Stimulated activated CD8-positive, alpha-beta memory T cell treated with anti-CD3 and anti-CD28 coated beads, Interleukin-7, amount 100 ng/mL, for 1 hour (primary cell): ENCODE data around the gene SACM1L.
"Not testable (repeated sequence)": the region's sequence is repeated elsewhere in the genome, so short reads cannot be mapped to it uniquely, and the experiment has no call there.

Experiments
- DNase-seq, 2 donors: peaks; one replicate each; pipeline ENCODE4 v3.0.0-alpha.2; 2020; ENCODE audit warnings: low read depth in 2 of 2

SACM1L gene

DNA sequence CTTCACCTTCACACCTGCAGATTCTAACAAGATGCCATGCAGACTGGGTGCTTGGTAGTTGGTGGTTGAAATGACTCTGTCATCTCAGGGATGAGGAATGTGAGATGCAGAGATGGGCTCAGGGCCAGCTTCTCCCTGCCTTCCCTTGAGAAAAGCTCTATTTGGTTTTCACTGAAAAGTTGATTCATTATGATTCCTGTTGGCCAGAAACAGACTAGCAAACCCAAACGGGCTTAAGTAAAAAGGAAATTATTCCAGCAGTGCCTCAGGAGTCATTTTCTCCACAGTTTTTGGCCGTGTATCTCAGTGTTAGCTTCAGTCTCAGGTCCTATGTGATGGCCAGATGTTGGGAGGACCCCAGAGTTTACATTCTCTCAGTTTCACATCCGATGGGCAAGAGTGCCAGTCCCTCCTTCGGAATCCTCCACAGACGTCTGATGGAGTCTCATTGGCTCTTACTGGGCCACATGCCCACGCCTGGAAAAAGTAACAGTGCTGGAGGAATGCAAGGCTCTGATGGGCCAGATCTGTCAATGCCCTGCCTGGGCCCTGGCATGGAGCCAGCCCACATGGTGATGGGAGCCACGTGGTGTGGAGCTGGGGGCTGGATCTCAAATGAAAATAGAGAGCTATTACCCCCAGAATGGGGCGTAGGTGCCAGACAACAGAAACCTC, 22.3 kb upstream of the SACM1L start:
- no peak for DNase-seq

DNA sequence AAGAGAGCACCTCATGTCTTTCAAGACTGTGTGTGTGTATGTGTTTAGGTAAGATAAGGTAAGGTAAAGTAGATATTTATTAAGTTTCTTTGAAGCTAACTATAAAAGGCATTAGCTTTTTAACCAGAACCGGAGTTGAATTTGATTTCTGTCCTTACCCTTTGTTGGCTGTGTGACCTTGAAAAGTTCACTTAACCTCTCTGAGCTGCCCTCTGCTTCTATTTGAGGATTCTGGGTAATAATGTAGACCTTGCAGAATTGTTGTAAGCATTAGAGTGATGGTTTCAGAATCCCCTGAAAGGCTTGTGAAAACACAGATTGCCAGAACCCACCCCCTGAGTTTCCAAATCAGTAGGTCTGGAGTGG, 21.6 kb upstream of the SACM1L start:
- DNase-seq = no peak

DNA sequence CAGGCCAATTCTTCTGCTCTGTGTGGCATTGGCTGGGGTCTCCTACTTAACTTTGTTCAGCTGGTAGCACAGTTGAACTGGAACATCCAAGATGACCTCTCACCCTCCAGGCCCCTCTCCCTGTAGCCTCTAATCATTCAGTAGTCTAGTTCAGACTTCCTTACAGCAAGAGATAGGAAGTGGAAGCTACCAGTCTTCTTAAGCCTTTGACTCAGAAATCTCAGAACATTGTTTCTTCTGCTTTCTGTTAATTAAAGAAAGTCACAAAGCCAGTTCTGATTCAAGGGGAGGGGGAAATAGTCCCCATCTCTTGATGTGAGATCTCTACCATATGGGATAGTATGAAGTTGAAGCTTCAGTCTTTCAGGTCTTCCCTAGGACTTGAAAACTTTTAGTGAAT, 18.8 kb upstream of the SACM1L start:
- DNase-seq = no peak

DNA sequence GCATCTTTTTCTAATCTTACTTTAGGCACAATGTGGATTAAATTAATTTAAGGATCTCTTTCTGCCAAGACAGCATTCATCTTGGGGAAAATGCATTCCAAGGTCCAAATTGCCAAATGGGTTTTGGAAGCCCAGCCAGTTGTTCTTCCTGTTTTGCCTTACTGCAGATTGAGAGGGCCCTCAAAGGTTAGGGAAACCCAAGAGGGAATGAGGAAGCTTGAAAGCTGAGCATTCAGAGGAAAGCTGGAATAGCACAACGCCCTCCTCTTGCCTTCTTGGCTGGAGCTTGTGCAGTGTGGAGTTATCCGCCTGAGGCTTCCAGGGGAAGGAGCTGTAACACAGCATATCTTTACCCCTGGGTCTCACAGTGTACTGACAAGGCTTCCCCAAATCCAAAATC, 18.2 kb upstream of the SACM1L start:
- DNase-seq = no peak

DNA sequence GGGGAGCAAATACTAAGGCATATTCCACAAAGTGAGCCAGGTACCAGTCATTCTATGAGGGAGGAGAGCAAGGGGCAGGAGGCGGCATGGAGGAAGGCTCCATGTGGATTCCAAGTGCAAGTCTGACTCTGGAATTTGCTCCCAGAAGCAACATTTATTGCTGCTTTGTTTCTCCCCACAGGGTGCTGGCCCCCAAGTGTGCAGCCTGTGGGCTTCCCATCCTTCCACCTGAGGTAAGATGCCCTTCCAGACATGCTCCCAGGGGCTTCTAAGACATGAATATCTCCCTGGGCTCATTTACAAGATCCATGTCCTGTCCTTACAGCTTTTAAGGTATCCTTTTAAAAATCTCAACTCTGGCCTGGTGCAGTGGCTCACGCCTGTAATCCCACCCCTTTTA, 15.9 kb upstream of the SACM1L start:
- DNase-seq = no peak

DNA sequence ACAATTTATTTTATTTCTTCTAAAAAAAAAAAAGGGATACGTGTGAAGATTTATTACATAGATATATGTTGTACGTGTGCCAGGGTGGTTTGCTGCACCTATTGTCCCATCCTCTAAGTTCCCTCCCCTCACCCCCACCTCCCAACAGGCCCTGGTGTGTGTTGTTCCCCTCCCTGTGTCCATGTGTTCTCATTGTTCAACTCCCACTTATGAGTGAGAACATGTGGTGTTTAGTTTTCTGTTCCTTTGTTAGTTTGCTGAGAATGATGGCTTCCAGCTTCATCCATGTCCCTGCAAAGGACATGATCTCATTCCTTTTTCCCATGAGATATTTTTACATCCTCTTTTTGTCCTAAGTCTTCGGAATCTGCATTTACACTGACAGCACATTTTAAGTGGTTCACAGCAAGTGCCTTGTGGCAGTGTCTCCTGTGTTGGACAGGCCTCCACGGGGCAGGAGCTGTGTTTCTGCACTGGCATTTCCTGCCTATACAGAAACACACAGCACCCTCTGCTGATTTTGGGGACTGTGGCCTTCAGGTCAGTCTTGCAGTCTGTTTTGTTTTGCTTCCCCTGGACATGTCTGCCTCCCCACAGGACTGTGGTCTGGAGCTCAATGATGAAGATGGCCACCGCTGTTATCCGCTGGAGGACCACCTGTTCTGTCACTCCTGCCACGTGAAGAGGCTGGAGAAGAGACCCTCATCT, 12.7 kb upstream of the SACM1L start:
- no peak for DNase-seq

DNA sequence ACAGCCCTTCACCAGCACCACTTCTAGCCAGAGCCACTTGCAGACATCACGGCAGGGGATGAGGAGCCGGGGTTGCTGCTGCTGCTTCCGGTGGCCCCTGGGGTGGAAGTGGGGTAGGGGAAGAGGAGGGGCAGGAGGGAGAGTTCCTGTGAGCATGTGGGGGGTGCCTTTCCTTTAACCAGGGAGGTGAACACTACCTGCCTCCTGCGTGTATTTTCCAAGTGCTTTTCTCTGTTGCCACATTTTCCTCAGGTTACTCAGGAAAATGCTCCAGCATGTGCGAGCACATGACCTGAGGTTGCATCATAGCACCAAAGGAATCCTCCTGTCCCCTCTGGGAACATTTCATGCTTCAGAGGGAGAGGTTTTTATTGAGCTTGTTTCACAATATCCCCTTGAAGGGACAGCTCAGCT, 12.2 kb upstream of the SACM1L start:
- peak; percentile 20 to 29 for DNase-seq

DNA sequence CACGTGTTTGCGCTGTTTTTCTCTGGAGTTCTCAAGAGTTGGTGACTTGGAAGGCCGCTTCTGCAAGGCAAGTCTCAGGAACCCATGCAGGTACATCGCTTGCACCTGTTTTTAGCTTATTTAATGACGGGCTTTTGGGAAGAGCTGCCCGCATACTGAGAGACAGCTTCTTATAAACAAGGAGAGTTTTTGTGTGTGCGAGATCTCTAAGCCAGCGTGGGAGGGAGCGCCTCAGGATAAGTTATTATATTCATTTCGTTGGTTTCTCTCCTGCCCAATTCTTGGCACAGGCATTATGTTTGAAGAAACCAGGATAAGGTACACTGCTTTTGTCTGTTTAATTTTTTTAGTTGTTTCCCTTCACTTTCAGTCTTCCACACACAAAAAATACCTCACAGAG, 11.4 kb upstream of the SACM1L start:
- DNase-seq = no peak

DNA sequence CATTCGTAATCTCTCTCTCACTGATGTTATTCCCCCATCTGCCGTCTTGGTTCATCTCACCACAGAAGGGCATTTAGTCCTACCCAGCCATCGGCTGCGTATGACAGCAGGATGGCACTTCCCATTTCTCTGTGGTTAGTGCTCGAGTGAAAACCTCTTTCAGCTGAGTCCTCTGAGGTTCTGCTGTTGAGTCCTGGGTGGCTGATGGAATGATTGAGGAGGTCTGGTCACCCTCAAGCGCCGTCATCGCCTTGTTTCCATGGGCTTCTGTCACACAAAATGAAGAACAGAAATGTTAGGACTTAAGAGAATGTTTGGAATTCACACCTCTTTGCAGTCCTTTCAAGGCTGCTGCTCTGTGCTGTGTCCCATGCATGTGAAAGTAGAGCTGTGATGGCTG, 9.4 kb upstream of the SACM1L start:
- no peak for DNase-seq

DNA sequence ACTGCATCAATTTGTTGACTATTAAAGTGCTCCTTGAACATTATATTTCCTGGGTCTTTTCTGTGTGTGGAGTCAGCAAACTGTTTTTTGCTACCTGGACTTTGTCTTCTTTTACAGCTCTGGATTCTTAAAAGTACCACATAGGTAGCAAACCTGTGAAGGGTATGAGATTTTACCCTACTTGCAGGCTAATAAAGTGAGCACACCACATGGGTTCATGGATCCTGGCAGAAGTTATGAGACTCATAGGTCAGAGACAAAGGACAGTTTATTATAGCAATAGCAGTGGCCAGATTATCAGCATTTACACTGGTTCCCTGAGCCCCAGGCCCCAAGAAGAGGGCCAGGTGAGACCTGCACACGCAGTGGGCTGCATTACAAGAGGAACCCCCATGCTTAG, 8.0 kb upstream of the SACM1L start:
- no peak for DNase-seq

DNA sequence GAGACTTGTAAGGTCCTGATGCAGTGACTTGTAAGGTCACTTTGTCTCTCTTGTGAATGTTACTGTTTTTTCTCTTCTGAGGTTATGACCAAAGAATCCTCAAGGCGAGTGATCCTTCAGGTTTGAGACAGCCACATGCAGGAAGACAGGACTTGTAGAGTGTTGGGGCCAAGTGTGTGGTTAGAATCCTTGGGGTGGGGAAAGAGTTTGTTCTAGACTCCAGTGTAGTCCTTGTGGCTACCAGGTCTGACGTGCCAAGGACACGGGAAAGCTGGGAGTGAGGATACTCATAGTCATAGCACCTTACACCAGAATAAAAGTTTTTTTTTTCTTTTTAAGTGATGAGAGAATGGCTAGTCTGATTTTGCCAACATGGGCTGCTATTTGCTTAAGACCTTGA, 7.3 kb upstream of the SACM1L start:
- DNase-seq = no peak

DNA sequence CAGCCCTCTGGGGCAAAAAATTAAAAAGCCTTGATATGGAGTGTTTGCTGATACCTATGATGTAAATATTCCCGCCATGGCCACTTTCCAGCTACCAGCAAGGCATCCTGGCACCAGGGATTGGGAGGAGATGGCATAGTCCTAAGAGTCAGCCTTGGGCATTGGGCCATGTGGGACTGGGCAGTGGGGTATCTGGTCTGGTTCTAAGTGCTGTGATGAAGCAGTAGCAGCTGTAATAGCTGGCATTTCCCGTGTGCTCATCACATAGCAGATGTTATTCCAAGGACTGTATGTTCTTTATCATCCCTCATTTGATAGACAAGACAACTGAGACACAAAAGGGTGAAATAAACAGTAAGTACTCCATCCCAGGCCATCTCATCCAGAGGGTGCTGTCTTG, 6.9 kb upstream of the SACM1L start:
- DNase-seq = no peak

DNA sequence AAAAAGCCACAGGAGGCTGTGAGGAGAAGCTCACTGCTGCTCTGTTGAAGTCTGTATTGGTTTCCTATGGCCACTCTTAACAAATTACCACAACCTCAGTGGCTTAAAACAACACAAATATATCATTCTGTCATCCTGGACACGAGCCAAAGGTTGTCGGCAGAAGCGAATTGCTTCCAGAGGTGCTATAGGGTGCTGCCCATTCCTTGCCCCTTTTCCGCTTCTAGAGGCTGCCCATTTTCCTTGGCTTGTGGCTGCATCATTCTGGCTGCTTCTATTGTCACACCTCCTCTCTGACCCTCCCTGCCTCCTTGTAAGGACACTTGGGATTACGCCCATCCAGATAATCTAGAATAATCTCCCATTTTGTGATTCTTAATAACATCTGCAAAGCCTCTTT, 6.4 kb upstream of the SACM1L start:
- DNase-seq = no peak

DNA sequence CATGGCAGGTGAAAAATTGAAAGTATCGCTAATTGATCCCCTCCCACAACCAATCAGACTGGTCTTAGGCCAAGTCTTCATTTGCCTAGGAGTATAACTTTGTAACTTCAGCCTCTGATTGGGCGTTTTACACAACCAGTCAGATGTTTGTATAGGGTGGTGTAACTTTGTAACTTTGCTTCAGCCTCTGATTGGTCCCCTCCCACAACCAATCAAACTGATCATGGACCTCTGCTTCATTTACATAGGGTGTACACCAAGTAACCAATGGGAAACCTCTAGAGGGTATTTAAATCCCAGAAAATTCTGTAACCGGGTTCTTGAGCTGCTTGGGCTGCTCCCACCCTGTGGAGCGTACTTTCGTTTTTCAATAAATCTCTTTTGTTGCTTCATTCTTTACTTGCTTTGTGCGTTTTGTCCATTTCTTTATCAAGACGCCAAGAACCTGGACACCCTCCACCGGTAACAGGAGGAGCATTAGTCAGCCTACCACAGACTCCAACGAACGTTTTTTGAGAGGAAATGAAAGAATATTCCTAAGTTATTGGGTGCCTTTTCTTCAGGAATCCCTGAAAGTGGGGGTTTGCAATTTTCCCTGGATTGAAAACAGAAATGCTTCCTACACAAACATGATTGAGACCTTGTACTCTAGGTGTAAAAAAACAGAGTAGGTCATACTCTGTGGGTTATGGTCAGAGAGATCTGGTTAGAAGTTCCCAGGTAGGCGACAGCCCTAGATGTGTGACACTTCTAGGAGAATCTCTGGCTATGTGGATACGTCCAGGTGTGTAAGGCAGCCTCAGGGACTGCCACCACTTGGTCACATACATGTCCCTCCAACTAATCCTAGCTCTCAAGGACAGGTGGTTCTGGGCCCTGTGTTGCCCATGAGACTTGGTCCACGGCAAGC, 5.5 kb upstream of the SACM1L start:
- DNase-seq = no peak

DNA sequence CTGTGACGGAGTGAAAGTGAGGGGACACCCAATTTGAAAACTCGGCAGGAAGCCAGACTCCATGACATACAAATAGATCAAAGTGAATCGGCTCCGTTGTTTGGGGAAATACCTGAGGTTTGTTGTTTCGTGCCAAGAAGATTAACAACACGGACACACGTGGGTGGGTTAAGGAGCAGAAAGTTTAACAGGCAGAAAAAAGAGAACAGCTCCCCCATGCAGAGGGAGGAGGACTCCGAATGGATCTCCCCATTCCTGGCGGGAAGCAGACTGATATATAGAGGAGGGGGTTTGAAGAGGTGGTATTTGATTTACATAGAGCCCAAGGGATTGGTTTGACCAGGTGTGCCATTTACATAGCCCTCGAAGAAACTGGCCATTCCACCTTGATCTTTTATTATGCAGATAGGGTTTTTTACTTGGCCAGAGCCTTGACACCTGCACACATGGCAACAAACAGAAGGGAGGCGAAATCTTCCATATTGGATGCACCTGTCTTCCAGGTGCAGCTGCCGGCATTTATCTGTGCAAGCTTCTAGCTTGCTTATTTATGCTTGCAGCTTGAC, 4.8 kb upstream of the SACM1L start:
- DNase-seq = no peak

DNA sequence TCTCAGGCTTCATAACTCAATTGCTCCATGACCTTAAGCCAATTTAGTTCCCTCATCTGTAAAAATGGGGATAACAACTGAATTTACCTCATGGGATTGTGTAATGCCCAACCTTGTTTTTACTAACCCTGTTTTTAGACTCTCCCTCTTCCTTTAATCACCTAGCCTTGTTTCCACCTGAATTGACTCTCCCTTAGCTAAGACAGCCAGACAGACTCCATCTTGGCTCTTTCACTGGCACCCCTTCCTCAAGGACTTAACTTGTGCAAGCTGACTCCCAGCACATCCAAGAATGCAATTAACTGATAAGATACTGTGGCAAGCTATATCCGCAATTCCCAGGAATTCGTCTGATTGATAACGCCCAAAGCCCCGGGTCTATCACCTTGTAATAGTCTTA, 3.5 kb upstream of the SACM1L start:
- not testable (repeated sequence) for DNase-seq

DNA sequence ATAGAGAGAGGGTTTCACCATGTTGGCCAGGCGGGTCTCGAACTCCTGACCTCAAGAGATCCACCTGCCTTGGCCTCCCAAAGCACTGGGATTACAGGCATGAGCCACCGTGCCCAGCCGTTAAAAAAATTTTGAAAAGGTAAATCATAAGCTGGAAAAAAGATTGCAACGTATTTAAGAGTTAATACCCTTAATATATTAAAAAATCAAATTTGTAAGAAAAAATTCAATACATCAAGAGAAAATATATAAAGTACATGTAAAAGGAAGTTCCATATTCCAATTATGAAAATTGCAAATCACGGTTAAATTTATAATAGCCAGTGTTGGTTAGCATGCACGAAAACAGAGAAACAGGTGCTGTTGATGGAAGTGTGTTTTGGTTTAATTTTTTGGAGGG, 2.3 kb upstream of the SACM1L start:
- DNase-seq = no peak

DNA sequence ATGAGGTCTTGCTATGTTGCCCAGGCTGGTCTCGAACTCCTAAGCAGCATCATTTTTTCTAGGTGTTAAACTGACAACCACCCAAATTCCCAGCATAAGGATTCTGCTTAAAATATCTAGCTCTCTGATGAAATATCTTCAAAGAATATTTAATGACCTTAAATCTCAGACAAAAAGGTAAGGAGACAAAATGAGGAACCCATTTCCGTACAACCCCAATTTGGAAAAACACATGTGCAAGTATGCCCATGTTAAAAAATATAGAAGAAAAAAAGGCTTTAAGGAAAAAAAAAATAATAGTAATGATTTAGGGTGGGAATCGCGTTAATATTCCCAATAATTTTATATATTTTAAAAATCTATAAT, 1.4 kb upstream of the SACM1L start:
- no peak for DNase-seq

DNA sequence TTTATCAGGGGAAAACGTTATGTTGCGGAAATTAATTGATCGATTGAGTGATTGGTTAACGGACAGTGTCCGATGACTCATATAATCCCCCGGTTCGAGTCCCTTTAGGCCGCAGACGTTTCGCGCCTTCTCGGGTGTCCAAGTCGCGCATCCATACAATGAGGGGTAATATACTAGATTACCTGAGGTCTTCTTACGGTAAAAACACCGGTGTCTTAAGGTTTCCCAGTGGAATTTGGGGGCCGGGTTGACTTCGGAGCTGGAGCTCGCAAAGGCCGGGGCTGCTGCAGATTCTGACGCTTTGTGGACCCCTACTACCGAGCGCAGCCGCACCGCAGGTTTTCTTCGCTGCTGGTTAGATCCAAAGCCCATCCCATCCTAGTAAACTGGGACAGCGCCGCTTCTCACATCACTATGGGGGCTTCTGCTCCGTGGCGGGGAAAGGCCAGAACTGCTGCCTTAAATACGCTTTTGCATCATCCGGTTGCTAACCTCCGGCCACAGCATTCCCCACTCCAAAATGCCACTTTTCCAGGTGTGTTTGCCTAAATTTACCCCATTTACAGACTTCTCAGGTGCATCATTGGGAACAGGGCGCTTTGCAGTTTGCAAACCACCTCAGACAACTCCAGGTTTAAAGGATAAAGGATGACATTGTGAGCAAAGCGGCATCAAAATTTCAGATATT, 858 bp upstream of the SACM1L start:
- no peak for DNase-seq

DNA sequence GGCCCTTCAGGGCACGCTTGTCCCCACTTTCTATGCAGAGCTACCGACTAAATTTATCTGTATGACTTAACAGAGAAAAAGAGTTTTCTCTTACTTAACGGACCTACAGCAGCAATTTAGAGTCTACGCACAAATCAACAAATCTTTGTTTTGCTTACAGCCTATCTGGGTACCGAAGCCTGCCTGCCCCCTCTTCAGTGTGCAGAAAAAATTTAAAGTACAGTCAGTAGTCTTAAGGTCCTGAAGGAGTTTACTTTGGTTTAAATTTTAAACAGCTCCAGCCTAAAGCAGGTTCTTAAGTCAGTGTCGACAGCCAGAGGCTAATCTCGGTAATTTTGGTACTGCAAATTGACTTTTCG, 570 bp downstream of the SACM1L start:
- DNase-seq = no peak

DNA sequence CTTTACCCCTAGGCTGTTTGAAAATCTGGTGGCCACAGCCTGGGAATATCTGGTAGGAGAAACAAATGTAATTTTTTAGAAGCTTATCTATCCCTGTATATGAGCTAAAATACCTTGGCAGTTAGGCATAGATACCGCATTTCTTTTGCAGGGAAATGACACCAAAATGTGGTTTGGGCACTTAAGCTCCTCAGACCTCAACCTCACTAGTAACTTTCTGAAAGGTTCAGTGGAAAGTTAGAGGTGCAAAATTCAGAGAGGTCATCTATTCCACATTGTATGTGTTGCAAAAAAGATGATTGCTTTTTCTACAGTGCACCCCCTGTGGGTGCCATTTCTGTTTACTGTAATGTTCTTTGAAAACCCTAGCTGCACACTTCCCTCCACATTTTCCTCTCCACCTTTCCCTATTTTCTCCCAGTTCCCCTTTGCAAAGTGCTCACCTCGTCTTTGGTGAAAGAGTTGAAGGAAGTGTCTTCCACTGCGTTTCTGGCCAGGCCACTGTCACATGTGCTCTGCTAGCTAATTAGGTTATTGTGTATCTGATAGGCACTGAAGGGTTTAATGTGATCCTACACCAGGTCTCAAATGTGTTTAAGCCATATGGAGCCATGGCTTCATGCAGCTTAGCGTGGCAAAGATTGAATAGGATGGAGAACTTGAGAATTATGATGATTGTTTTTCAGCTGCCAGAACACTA, 1.3 kb downstream of the SACM1L start:
- no peak for DNase-seq
